CD4-positive, alpha-beta T cell (primary cell): ENCODE results near the gene SMIM35. TPM values are rescaled to one million over a fixed set of nuclear protein-coding genes. Genes with fewer than 3 reads are reported as not detected.

Source experiments
- ATAC-seq: fragments of 200-7000 bp; cut with Tn5 transposase; one replicate; pipeline ENCODE4 v1.10.0; 2022; ENCODE audit warnings: mild to moderate bottlenecking; ENCODE audit not compliant: poor library complexity
- CTCF ChIA-PET: fragments of 350-600 bp; sonication (Branson Sonifier 250); formaldehyde crosslinking; loops from one replicate; lab custom pipeline; 2021; ENCODE audit warnings: antibody characterized with exemption, inconsistent platforms; lab: Charles Lee
- POLR2A ChIA-PET: fragments of 350-600 bp; sonication (Branson Sonifier 250); formaldehyde crosslinking; loops from one replicate; lab custom pipeline; 2021; ENCODE audit warnings: antibody characterized with exemption, inconsistent platforms; lab: Charles Lee
- DNase-seq, 14 experiments: peaks; one replicate each; pipeline ENCODE4 v3.0.0-alpha.2; 2013 to 2020; ENCODE audit warnings: mixed read lengths in 2 of 14
- H3K27ac ChIP-seq, 2 donors: one replicate each; pipeline versions ENCODE4 v1.5.1 to v1.7.0; 2013; ENCODE audit warnings: low read length in 2 of 2, low read depth in 1 of 2, mild to moderate bottlenecking in 1 of 2
- H3K27me3 ChIP-seq, 2 experiments: 1 replicate in 1 of 2; 2 replicates in 1 of 2; pipeline versions ENCODE4 v1.6.1 to v1.7.0; 2013; ENCODE audit warnings: low read length in 2 of 2, control low read depth in 1 of 2, mild to moderate bottlenecking in 1 of 2, moderate library complexity in 1 of 2; ENCODE audit not compliant: insufficient read depth in 2 of 2, control insufficient read depth in 1 of 2
- H3K36me3 ChIP-seq: one replicate; pipeline ENCODE4 v1.6.1; 2013; ENCODE audit warnings: low read length, control low read depth; ENCODE audit not compliant: insufficient read depth
- H3K4me1 ChIP-seq: one replicate; pipeline ENCODE4 v1.6.1; 2013; ENCODE audit warnings: low read length, control low read depth; ENCODE audit not compliant: insufficient read depth
- H3K4me3 ChIP-seq: one replicate; pipeline ENCODE4 v1.5.1; 2013; ENCODE audit warnings: mild to moderate bottlenecking, low read length, moderate library complexity
- H3K9me3 ChIP-seq, 2 experiments: 1 replicate in 1 of 2; 2 replicates in 1 of 2; pipeline versions ENCODE4 v1.6.1 to v1.7.0; 2013; ENCODE audit warnings: low read length in 2 of 2, mild to moderate bottlenecking in 2 of 2, control low read depth in 1 of 2, moderate library complexity in 1 of 2; ENCODE audit not compliant: control insufficient read depth in 1 of 2, insufficient read depth in 1 of 2
- H3K27ac Mint-ChIP-seq: one replicate; pipeline ENCODE4 v1.8.0; 2020; ENCODE audit warnings: mixed read lengths
- H3K27me3 Mint-ChIP-seq: one replicate; pipeline ENCODE4 v1.8.0; 2021; ENCODE audit warnings: mixed read lengths
- H3K36me3 Mint-ChIP-seq: one replicate; pipeline ENCODE4 v1.8.0; 2021; ENCODE audit warnings: low read depth, mixed read lengths
- H3K4me1 Mint-ChIP-seq: one replicate; pipeline ENCODE4 v1.8.0; 2021; ENCODE audit warnings: low read depth, mixed read lengths
- H3K4me3 Mint-ChIP-seq: one replicate; pipeline ENCODE4 v1.8.0; 2020; ENCODE audit warnings: mild to moderate bottlenecking, mixed read lengths
- H3K9me3 Mint-ChIP-seq: one replicate; pipeline ENCODE4 v1.8.0; 2020; ENCODE audit warnings: mixed read lengths
- CTCF ChIP-seq: fragments of 200-600 bp; IDR thresholded peaks from one replicate; pipeline ENCODE4 v1.8.0; 2022; ENCODE audit warnings: antibody characterized with exemption, mild to moderate bottlenecking
- intact Hi-C, 2 experiments: fragments of 100-400 bp; cut with DNase I in 1 of 2; cut with micrococcal nuclease in 1 of 2; formaldehyde crosslinking; loops; one replicate each; pipeline versions ENCODE4 v1.15.1 to v1.9.0; 2023 to 2025; cut with DNase I, micrococcal nuclease
- total RNA-seq, 174 experiments: library from RNA in 2 of 174; stranded (reverse) in 2 of 174; gene quantifications; one replicate each; pipeline ENCODE4 v1.2.3 and lab custom pipeline; 2021 to 2026

Gene SMIM35
- total RNA-seq, 2 experiments from 2014 or later: 0.06 to 0.08 TPM

- H3K36me3 Mint-ChIP-seq: no peaks in the 10 kb centered on the region
- Histone ChIP-seq H3K36me3 (no peaks in the 10 kb centered on the region), H3K4me1 (peaks cover 8% of the 10 kb centered on the region), H3K4me3 (no peak overlapping the region), H3K27me3 (peaks cover 0 to 3% of the 10 kb centered on the region in 2 experiments), H3K27ac (no peak overlapping the region), H3K9me3 (no peaks in the 10 kb centered on the region)
- H3K4me1 Mint-ChIP-seq: no peaks in the 10 kb centered on the region
- no peak for DNase-seq
- no peak for ATAC-seq
- no peak overlapping the region for H3K27ac Mint-ChIP-seq
- no peak overlapping the region for H3K4me3 Mint-ChIP-seq
- H3K9me3 Mint-ChIP-seq: no peaks in the 10 kb centered on the region
- intact Hi-C loops: no loop called here
- no peaks in the 10 kb centered on the region for H3K27me3 Mint-ChIP-seq
- POLR2A ChIA-PET: no interaction called here
- CTCF ChIA-PET: no interaction called here
- TF ChIP-seq CTCF: no peak
Observed at GRCh38 chr11:118074785-118075184, 12.0 kb downstream of the SMIM35 start.

- ChIA-PET CTCF (no interaction called here), POLR2A (no interaction called here)
- Histone ChIP-seq H3K4me1 (peaks cover 7% of the 10 kb centered on the region), H3K27me3 (peaks cover 0 to 3% of the 10 kb centered on the region in 2 experiments), H3K9me3 (no peaks in the 10 kb centered on the region), H3K27ac (no peak overlapping the region), H3K36me3 (no peaks in the 10 kb centered on the region), H3K4me3 (no peak overlapping the region)
- Mint-ChIP-seq H3K4me1 (no peaks in the 10 kb centered on the region), H3K4me3 (no peak overlapping the region), H3K36me3 (no peaks in the 10 kb centered on the region), H3K9me3 (no peaks in the 10 kb centered on the region), H3K27me3 (no peaks in the 10 kb centered on the region), H3K27ac (no peak overlapping the region)
- DNase-seq: no peak
- no peak for ATAC-seq
- intact Hi-C loops: no loop called here
- no peak for TF ChIP-seq CTCF
Observed at GRCh38 chr11:118074091-118074685, 12.6 kb downstream of the SMIM35 start.

GRCh38 chr11:118073554-118073953 is 13.2 kb downstream of the SMIM35 start:
- no peak overlapping the region for H3K4me3 Mint-ChIP-seq
- CTCF ChIA-PET: no interaction called here
- intact Hi-C loops: no loop called here

More at GRCh38 chr11:118073554-118073953, 13.2 kb downstream of the SMIM35 start:
- H3K4me1 Mint-ChIP-seq: no peaks in the 10 kb centered on the region
- peaks cover 0 to 3% of the 10 kb centered on the region in 2 experiments for H3K27me3 ChIP-seq
- H3K9me3 Mint-ChIP-seq: no peaks in the 10 kb centered on the region
- H3K4me1 ChIP-seq: peaks cover 1% of the 10 kb centered on the region
- ATAC-seq (no peak), DNase-seq (no peak)
- no peak overlapping the region for H3K27ac ChIP-seq
- H3K36me3 ChIP-seq: no peaks in the 10 kb centered on the region
- H3K9me3 ChIP-seq: no peaks in the 10 kb centered on the region
- TF ChIP-seq CTCF: no peak
- no peaks in the 10 kb centered on the region for H3K36me3 Mint-ChIP-seq
- H3K4me3 ChIP-seq: no peak overlapping the region
- POLR2A ChIA-PET: no interaction called here
- no peak overlapping the region for H3K27ac Mint-ChIP-seq
- no peaks in the 10 kb centered on the region for H3K27me3 Mint-ChIP-seq
